Left forelimb (tissue), 1 donor: ENCODE results near the gene CYP3A5.
"Not testable (repeated sequence)": the region's sequence is repeated elsewhere in the genome, so short reads cannot be mapped to it uniquely, and the experiment has no call there.

ENCODE experiments used
- DNase-seq: peaks from one replicate; pipeline ENCODE4 v3.0.0-alpha.2; 2018; ENCODE audit warnings: low spot score

Gene CYP3A5

GRCh38 chr7:99685871-99686608 lies 6.2 kb upstream of the CYP3A5 start:
- not testable (repeated sequence) for DNase-seq

GRCh38 chr7:99685129-99685758 lies 5.4 kb upstream of the CYP3A5 start:
- DNase-seq = no peak

- DNase-seq = no peak
These were observed 780 bp downstream of the CYP3A5 start for GRCh38 chr7:99679032-99679399.

- DNase-seq = no peak
These were observed 2.1 kb downstream of the CYP3A5 start for GRCh38 chr7:99677648-99678045.

GRCh38 chr7:99677013-99677647 lies 2.7 kb downstream of the CYP3A5 start:
- no peak for DNase-seq

GRCh38 chr7:99674995-99675742 lies 4.6 kb downstream of the CYP3A5 start:
- DNase-seq = no peak

- no peak for DNase-seq
These were observed 7.2 kb downstream of the CYP3A5 start for GRCh38 chr7:99672573-99672972.

GRCh38 chr7:99669782-99670181 lies 10.0 kb downstream of the CYP3A5 start:
- no peak for DNase-seq

- DNase-seq = no peak
These were observed 11.3 kb downstream of the CYP3A5 start for GRCh38 chr7:99668541-99668940.

- DNase-seq = no peak
These were observed 12.6 kb downstream of the CYP3A5 start for GRCh38 chr7:99667179-99667578.

- no peak for DNase-seq
These were observed 13.8 kb downstream of the CYP3A5 start for GRCh38 chr7:99666013-99666395.

GRCh38 chr7:99665312-99666012 lies 14.3 kb downstream of the CYP3A5 start:
- DNase-seq = no peak

- DNase-seq = not testable (repeated sequence)
These were observed 21.9 kb downstream of the CYP3A5 start for GRCh38 chr7:99657879-99658278.

GRCh38 chr7:99654626-99655025 lies 25.2 kb downstream of the CYP3A5 start:
- not testable (repeated sequence) for DNase-seq

GRCh38 chr7:99653754-99654153 lies 26.0 kb downstream of the CYP3A5 start:
- no peak for DNase-seq

GRCh38 chr7:99653269-99653668 lies 26.5 kb downstream of the CYP3A5 start:
- not testable (repeated sequence) for DNase-seq

- no peak for DNase-seq
These were observed 27.1 kb downstream of the CYP3A5 start for GRCh38 chr7:99652671-99653070.

GRCh38 chr7:99651290-99651689 lies 28.5 kb downstream of the CYP3A5 start:
- DNase-seq = no peak

GRCh38 chr7:99648843-99649242 lies 31.0 kb downstream of the CYP3A5 start:
- DNase-seq = no peak

- DNase-seq = no peak
These were observed 34.2 kb downstream of the CYP3A5 start for GRCh38 chr7:99645590-99645989.

GRCh38 chr7:99644431-99644830 lies 35.4 kb downstream of the CYP3A5 start:
- DNase-seq = no peak

- DNase-seq = no peak
These were observed 36.3 kb downstream of the CYP3A5 start for GRCh38 chr7:99643464-99643863.
